CD4-positive, alpha-beta T cell treated with Interleukin-15 for 1 hour (primary cell): Measurements from ENCODE around the gene FGD4.

Source experiments
- DNase-seq: peaks from one replicate; pipeline ENCODE4 v3.0.0-alpha.2; 2020

Gene FGD4

DNA sequence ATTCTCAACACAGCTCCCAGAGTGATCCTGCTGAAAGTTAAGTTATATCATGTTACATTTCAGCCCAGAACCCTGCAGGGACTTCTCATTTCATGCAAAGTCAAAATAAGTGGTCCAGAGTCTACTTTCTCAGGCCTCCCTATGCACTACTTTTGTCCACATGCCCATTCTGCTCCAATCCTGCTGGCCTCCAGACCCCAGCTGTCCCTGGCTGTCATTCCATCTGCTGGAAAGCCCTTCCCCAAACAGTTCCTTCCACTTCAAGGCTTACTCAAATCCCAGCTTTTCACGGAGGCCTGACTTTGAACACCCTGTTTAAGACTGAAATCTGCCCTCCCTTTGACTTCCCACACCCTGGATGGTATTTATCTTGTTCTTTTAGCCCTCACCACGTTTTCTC, 169.9 kb downstream of the FGD4 start:
- DNase-seq: no peak

DNA sequence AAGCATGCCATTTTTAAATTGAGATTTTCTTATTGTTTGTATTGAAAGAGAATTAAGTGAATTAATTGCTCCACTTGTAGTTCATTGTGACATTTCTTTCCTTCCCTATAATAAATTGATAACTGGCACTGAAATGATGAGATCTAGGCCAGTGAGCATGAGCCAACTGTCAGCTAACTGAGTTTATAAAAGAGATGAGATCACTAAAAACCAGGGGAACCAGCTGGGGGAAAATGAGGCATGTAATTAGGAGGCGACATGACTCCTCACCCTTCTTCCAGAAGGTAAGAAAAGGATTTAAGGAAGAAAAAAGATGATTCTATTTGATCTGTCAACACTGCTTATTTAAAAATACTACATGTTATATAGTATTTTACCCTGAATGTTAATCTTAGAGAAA, 175.2 kb downstream of the FGD4 start:
- DNase-seq: no peak

GRCh38 chr12:32577328-32577727, 178.0 kb downstream of the FGD4 start:
- DNase-seq: no peak

DNA sequence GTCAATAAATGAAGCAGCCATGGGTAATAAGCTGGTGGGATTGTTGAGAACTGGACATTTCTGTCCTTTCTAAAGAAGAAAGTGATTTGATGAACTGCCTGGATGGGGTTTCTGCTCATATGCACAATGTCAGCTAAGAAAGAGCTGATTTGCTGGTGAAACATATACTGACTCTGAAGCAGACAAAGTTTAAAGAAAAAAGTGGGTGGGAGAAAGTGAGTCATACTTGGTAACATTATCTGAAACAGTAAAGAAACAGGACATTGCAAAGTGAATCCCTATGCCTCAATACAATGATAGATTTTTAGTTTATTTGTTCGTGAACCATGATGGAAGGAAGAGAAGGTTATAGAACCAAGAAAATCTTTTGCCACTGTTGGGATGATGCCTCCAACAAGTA, 184.2 kb downstream of the FGD4 start:
- DNase-seq: no peak

- no peak for DNase-seq
Observed at GRCh38 chr12:32585680-32586079, 186.3 kb downstream of the FGD4 start.

- no peak for DNase-seq
Observed at GRCh38 chr12:32586390-32586789, 187.0 kb downstream of the FGD4 start.

- DNase-seq: no peak
Observed at GRCh38 chr12:32587581-32588495, 188.5 kb downstream of the FGD4 start.

DNA sequence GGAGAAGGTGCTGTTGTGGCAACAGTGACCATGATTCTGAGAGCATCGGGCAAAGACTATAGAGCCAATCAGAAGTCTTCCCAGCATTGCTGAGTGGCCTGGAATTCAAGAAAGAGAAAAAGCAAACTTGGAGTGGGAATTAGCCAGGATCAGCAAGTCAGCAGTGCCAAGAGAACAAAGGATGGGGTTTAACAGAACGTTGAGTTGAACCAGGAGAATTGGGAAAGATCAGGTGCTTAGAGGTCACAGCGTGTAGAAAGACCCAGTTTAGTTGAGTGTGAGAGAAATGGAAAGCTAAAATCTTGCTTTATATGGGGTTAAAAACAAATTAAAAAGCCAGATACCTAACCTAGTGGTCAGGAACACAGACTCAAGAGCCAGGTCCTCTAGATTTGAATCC, 189.2 kb downstream of the FGD4 start:
- no peak for DNase-seq

DNA sequence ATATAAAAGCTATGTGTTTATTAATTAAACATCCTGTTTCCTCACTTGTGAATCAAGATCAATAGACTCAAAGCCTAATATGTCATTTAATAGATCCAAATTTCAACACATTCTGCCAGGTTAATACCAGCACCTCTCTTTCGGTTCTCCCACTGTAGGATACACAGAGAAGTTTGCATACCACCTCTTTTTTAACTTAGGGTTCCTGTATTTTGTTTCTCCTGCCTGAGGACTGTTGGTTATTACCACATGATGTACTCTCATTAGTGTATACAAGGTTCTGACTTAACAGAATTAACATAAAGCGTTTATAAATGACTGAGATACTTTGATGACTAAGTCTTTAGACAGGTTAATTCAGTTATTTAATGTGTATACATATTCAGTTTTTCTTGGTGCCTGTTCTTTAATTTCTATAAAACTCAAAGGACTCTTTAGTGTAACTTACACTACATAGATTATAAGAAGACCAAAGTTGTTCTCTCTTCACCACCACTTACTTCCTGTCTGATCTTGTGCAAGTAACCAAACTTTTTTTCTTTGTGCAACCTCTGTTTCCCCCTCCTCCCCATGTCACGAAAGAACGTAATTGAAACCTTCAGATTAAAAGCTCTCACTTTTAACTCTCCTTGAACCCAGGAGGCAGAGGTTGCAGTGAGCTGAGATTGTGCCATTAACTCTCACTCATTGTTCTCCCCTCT, 190.0 kb downstream of the FGD4 start:
- DNase-seq: no peak

GRCh38 chr12:32595251-32595650, 195.9 kb downstream of the FGD4 start:
- DNase-seq: no peak

DNA sequence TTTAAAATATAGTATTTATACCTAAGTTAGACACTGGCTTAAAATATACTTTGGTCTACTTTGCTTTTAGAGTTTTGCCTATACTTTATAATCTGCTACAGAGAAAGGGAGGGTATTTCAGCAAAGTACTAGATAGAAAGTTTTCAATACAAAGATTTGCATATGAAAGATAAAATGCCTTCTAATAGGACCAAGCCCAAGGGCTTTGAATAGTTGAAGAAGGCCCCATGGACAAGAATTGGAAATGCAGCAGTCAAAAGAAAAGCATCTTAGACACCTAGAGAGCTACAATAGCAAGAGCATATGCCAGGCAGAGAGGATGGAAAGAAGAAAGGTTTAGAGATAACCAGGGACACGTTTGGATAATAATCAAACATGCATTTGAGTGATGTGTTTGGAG, 196.7 kb downstream of the FGD4 start:
- no peak for DNase-seq

DNA sequence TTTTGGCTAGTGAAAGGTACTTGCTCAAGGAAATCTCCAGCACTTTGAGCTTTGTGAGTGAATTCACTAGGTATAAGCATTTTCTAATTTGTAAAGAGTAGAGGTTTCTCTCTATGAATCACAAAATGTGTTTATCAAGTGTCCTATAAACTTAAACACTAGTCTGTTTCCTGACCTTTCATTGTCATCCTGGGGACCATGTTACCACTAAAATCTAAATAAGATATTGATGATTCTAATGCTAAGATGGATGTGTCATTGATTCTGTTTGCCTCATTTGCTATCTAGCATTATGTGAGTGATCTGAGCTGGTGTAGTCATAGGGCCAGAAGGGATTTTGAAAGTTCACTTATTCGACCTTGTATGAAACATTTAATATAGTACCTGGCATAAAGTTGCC, 199.3 kb downstream of the FGD4 start:
- DNase-seq: no peak

GRCh38 chr12:32600681-32601080, 201.3 kb downstream of the FGD4 start:
- DNase-seq: no peak

DNA sequence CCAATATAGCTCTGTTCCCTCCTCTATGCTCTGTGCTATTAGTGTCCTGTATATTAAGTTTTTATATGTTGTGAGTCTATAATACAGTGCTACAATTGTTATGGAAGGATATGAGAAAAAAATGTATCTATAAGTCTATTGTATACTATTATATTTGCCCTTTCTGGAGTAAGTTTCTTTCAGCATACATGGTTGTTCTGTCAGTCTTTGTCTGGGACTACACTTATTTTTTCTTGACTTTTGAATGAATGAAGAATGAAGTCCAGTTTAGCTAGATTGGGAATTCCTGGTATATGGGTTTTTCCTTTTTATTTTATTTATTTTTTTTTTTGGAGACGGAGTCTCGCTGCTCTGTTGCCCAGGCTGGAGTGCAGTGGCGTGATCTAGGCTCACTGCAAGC, 203.7 kb downstream of the FGD4 start:
- no peak for DNase-seq

DNA sequence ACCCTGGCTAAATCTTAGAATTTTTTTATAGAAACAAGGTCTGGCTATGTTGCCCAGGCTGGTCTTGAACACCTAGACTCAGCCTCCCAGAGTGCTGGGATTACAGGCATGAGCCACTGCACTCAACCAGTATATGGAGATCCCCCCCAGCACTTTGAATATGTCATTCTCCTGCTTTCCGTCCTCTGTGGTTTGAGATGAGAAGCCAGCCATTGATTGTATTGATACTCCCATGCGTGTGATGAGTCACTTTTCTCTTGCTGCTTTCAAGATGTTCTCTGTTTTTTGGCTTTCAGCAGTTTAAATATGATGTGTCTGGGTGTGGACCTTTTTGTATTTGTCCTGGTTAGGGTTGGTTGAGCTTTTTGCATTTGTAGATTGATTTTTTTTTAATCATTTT, 204.5 kb downstream of the FGD4 start:
- no peak for DNase-seq

GRCh38 chr12:32604565-32604964, 205.2 kb downstream of the FGD4 start:
- DNase-seq: no peak

DNA sequence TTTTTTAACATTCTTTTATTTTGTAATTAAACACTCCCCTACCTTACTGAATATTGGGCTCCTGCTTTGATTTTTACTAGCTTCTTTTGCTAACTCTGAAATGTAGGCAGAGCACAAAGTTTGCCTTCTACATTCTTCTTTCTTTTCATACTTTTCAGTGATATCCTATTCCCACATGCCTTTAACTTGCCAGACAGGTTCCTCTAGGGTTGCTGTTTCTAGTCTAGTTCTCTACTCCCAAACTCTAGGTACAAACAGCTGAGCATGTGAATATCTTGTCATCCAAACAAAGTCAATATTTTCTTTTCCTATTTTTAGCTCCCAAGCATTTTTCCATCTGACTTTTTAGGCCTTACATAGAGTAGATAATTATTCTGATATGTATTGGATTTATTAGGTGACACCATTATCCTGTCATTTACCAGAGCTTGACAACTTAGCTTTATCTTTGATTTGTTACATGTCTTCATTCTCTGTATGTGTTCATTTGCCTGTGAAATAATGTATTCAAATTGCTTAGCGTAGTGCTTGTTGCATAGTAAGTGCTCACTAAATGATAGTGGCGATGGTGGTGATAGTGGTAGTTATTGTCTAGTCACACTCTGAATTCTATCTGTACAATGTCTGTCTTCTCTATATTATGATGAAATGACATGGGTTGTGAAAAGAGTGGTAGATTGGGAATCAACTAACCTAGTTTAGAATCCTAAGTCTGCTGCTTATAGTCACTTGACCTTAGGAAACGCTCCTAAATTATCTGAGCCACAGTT, 206.2 kb downstream of the FGD4 start:
- DNase-seq: no peak

GRCh38 chr12:32606443-32606842, 207.1 kb downstream of the FGD4 start:
- no peak for DNase-seq

- DNase-seq: no peak
Observed at GRCh38 chr12:32609966-32610365, 210.6 kb downstream of the FGD4 start.

GRCh38 chr12:32611986-32612385, 212.6 kb downstream of the FGD4 start:
- no peak for DNase-seq

GRCh38 chr12:32612658-32613614, 213.6 kb downstream of the FGD4 start:
- DNase-seq: no peak

- DNase-seq: no peak
Observed at GRCh38 chr12:32615441-32615840, 216.1 kb downstream of the FGD4 start.
